ENCODE data around the gene FAM47E. TPM values are rescaled to one million over a fixed set of nuclear protein-coding genes. Genes with fewer than 3 reads are reported as not detected.

The FAM47E gene
- total RNA-seq, 1 donor from 2014 or later, result 1.6 TPM

- H3K9me3 Mint-ChIP-seq, result no peaks in the 10 kb centered on the region
- no peak for TF ChIP-seq CTCF (conservative IDR thresholded peaks at IDR 0.05)
- H3K4me1 Mint-ChIP-seq, result peaks cover 25% of the 10 kb centered on the region
- H3K4me3 Mint-ChIP-seq, result peak overlapping the region; percentile 7
- DNase-seq (ENCODE audit: low read depth, low spot score), result no peak
- H3K27me3 Mint-ChIP-seq (ENCODE audit: low read depth), result no peaks in the 10 kb centered on the region
- H3K27ac Mint-ChIP-seq (ENCODE audit: unreplicated experiment), result no peak overlapping the region
- H3K36me3 Mint-ChIP-seq (ENCODE audit: low read depth), result no peaks in the 10 kb centered on the region
Observed at GRCh38 chr4:76216975-76217814, 34.3 kb upstream of the FAM47E start.

DNA sequence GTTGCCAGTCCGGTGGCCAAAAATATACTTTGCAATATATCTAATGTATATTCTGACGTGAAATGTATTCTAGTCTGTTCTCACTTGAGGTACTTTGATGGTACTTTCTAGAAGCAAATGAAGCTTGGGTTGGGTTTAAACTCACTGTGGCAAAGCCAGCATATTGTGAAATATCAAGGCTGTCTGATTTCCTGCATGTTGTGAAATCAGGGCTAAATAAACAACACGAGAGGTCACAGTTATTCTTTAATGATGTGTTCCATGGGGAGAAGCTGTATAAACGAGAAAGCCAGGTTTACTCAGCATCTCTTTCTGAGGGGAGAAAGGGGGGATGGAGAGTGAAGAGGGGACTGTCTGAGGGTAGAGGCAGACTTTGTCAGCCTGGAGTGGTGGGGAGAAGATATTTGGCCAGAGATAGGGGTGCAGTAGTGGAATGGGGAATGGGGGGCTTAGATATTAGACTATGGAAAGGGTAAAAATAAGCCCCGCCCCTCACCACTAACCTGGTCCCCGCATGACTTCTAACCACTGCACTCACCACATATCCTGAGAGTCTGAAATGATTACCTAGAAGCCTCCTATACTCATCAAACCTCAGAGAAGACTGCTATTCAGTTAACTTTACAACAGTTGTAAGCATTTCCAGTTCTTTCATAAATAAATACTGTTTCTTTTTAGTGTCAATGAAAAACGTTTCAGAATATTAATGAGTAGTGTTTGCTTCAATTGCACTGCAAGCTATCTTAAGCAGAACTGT, 32.0 kb upstream of the FAM47E start:
- no peaks in the 10 kb centered on the region for H3K27me3 Mint-ChIP-seq (ENCODE audit: low read depth)
- no peaks in the 10 kb centered on the region for H3K9me3 Mint-ChIP-seq
- no peak for DNase-seq (ENCODE audit: low read depth, low spot score)
- H3K27ac Mint-ChIP-seq (ENCODE audit: unreplicated experiment), result no peak overlapping the region
- no peaks in the 10 kb centered on the region for H3K36me3 Mint-ChIP-seq (ENCODE audit: low read depth)
- H3K4me3 Mint-ChIP-seq, result no peak overlapping the region
- H3K4me1 Mint-ChIP-seq, result peaks cover 7% of the 10 kb centered on the region
- TF ChIP-seq CTCF (conservative IDR thresholded peaks at IDR 0.05), result no peak

GRCh38 chr4:76224171-76224570, 27.4 kb upstream of the FAM47E start:
- H3K36me3 Mint-ChIP-seq (ENCODE audit: low read depth), result peaks cover 5% of the 10 kb centered on the region
- no peaks in the 10 kb centered on the region for H3K4me1 Mint-ChIP-seq
- TF ChIP-seq CTCF (conservative IDR thresholded peaks at IDR 0.05), result no peak
- no peak overlapping the region for H3K27ac Mint-ChIP-seq (ENCODE audit: unreplicated experiment)
- DNase-seq (ENCODE audit: low read depth, low spot score), result no peak
- no peak overlapping the region for H3K4me3 Mint-ChIP-seq
- H3K9me3 Mint-ChIP-seq, result peaks cover 12% of the 10 kb centered on the region
- H3K27me3 Mint-ChIP-seq (ENCODE audit: low read depth), result no peaks in the 10 kb centered on the region

DNA sequence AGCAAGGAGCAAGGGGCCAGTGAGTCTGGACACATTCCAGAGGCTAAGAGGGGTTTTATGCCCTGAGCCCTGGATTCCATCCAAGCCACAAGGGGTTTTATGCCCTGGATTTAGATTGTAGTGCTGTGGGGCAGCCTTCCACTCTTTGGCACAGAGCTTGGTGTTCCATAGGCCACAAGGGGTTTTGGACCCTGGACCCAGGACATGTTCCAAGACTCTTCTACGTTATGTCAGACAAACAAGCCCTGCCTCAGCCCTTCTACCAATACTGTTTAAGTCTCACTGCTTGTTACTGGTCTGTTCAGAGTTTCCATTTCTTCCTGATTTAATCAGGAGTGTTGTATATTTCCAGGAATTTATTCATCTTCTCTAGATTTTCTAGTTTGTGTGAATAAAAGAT, 25.1 kb upstream of the FAM47E start:
- peaks cover 6% of the 10 kb centered on the region for H3K36me3 Mint-ChIP-seq (ENCODE audit: low read depth)
- H3K9me3 Mint-ChIP-seq, result peaks cover 14% of the 10 kb centered on the region
- no peaks in the 10 kb centered on the region for H3K27me3 Mint-ChIP-seq (ENCODE audit: low read depth)
- no peak for TF ChIP-seq CTCF (conservative IDR thresholded peaks at IDR 0.05)
- H3K4me3 Mint-ChIP-seq, result no peak overlapping the region
- no peaks in the 10 kb centered on the region for H3K4me1 Mint-ChIP-seq
- DNase-seq (ENCODE audit: low read depth, low spot score), result no peak
- no peak overlapping the region for H3K27ac Mint-ChIP-seq (ENCODE audit: unreplicated experiment)

GRCh38 chr4:76232681-76233080, 18.8 kb upstream of the FAM47E start:
- Mint-ChIP-seq H3K9me3 (peaks cover 13% of the 10 kb centered on the region), H3K4me3 (no peak overlapping the region), H3K27ac (ENCODE audit: unreplicated experiment) (no peak overlapping the region), H3K27me3 (ENCODE audit: low read depth) (no peaks in the 10 kb centered on the region), H3K4me1 (peaks cover 14% of the 10 kb centered on the region), H3K36me3 (ENCODE audit: low read depth) (peaks cover 6% of the 10 kb centered on the region)
- no peak for DNase-seq (ENCODE audit: low read depth, low spot score)
- TF ChIP-seq CTCF (conservative IDR thresholded peaks at IDR 0.05), result no peak

All from neural crest cell (in vitro differentiated cells).